ENCODE results near the gene PHF14. TPM values are rescaled to one million over a fixed set of nuclear protein-coding genes. Genes with fewer than 3 reads are reported as not detected.
"Not testable (repeated sequence)": the region's sequence is repeated elsewhere in the genome, so short reads cannot be mapped to it uniquely, and the experiment has no call there.

The PHF14 gene
- total and polyA plus RNA-seq, 2 experiments from 2014 or later: 72.0 to 87.9 TPM

GRCh38 chr7:10928203-10928602, 45.5 kb upstream of the PHF14 start:
- Mint-ChIP-seq H3K4me1 (peaks cover 36% of the 10 kb centered on the region), H3K27me3 (ENCODE audit: insufficient read depth, low read depth, poor library complexity) (peaks cover 11% of the 10 kb centered on the region), H3K36me3 (ENCODE audit: low read depth) (peaks cover 23% of the 10 kb centered on the region; the same call in 2 of the 3 replicates)
- not testable (repeated sequence) for H4K20me1 ChIP-seq (replicated peaks; ENCODE audit: insufficient read depth); H3K79me2 ChIP-seq (replicated peaks; ENCODE audit: insufficient read depth); DNase-seq (ENCODE audit: low spot score); H3K27ac Mint-ChIP-seq; H2AFZ ChIP-seq; H3K4me2 ChIP-seq; H3K4me3 Mint-ChIP-seq; ATAC-seq; H3K36me3 ChIP-seq (ENCODE audit: insufficient read depth); H3K4me3 ChIP-seq; H3K27me3 ChIP-seq (ENCODE audit: insufficient read depth); H3K9me3 Mint-ChIP-seq; H3K27ac ChIP-seq (ENCODE audit: low read depth); H3F3A ChIP-seq (replicated peaks; ENCODE audit: low read depth); H3K9me2 ChIP-seq (ENCODE audit: insufficient read depth)
- TF ChIP-seq CTCF (conservative IDR thresholded peaks at IDR 0.05; ENCODE audit: low read depth in 2 of 2): peak in 1 of 2 experiments; percentile 9; a peak in 1 of 4 replicates
- H3K4me1 ChIP-seq (ENCODE audit: insufficient read depth): peaks cover 18% of the 10 kb centered on the region

- Mint-ChIP-seq H3K36me3 (ENCODE audit: low read depth) (peaks cover 38% of the 10 kb centered on the region), H3K9me3 (no peaks in the 10 kb centered on the region; the same call in 2 of the 3 replicates), H3K27ac (peak overlapping the region; percentile 94), H3K27me3 (ENCODE audit: insufficient read depth, low read depth, poor library complexity) (peaks cover 11% of the 10 kb centered on the region), H3K4me3 (peak overlapping the region; percentile 24; the same call in 1 of the 3 replicates), H3K4me1 (peaks cover 40% of the 10 kb centered on the region)
- H3F3A ChIP-seq (replicated peaks; ENCODE audit: low read depth): no peaks in the 10 kb centered on the region
- ATAC-seq (peak; percentile 56), DNase-seq (ENCODE audit: low spot score) (no peak)
- H3K9me2 ChIP-seq (ENCODE audit: insufficient read depth): no peaks in the 10 kb centered on the region
- H2AFZ ChIP-seq: no peak overlapping the region
- no peaks in the 10 kb centered on the region for H4K20me1 ChIP-seq (replicated peaks; ENCODE audit: insufficient read depth)
- H3K27ac ChIP-seq (ENCODE audit: low read depth): peak overlapping the region; percentile 78
- H3K4me3 ChIP-seq: no peak overlapping the region
- no peaks in the 10 kb centered on the region for H3K27me3 ChIP-seq (ENCODE audit: insufficient read depth)
- H3K4me1 ChIP-seq (ENCODE audit: insufficient read depth): peaks cover 18% of the 10 kb centered on the region
- peaks cover 11% of the 10 kb centered on the region; the same call in 1 of the 2 replicates for H3K36me3 ChIP-seq (ENCODE audit: insufficient read depth)
- no peak overlapping the region for H3K4me2 ChIP-seq
- H3K79me2 ChIP-seq (replicated peaks; ENCODE audit: insufficient read depth): peaks cover 15% of the 10 kb centered on the region; the same call in 1 of the 2 replicates
- TF ChIP-seq, protein P1, sequence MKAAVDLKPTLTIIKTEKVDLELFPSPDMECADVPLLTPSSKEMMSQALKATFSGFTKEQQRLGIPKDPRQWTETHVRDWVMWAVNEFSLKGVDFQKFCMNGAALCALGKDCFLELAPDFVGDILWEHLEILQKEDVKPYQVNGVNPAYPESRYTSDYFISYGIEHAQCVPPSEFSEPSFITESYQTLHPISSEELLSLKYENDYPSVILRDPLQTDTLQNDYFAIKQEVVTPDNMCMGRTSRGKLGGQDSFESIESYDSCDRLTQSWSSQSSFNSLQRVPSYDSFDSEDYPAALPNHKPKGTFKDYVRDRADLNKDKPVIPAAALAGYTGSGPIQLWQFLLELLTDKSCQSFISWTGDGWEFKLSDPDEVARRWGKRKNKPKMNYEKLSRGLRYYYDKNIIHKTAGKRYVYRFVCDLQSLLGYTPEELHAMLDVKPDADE (IDR thresholded peaks at IDR 0.05): no peak
- TF ChIP-seq POLR2AphosphoS5 (IDR thresholded peaks at IDR 0.05; ENCODE audit: low read depth): no peak
- TF ChIP-seq REST (IDR thresholded peaks at IDR 0.05; ENCODE audit: unreplicated experiment): no peak
- no peak for TF ChIP-seq EZH2phosphoT487 (IDR thresholded peaks at IDR 0.05; ENCODE audit: unreplicated experiment)
- TF ChIP-seq ZNF331 (CRISPR knock-in tag; IDR thresholded peaks at IDR 0.05; ENCODE audit: low read depth): no peak
- TF ChIP-seq, protein P2, sequence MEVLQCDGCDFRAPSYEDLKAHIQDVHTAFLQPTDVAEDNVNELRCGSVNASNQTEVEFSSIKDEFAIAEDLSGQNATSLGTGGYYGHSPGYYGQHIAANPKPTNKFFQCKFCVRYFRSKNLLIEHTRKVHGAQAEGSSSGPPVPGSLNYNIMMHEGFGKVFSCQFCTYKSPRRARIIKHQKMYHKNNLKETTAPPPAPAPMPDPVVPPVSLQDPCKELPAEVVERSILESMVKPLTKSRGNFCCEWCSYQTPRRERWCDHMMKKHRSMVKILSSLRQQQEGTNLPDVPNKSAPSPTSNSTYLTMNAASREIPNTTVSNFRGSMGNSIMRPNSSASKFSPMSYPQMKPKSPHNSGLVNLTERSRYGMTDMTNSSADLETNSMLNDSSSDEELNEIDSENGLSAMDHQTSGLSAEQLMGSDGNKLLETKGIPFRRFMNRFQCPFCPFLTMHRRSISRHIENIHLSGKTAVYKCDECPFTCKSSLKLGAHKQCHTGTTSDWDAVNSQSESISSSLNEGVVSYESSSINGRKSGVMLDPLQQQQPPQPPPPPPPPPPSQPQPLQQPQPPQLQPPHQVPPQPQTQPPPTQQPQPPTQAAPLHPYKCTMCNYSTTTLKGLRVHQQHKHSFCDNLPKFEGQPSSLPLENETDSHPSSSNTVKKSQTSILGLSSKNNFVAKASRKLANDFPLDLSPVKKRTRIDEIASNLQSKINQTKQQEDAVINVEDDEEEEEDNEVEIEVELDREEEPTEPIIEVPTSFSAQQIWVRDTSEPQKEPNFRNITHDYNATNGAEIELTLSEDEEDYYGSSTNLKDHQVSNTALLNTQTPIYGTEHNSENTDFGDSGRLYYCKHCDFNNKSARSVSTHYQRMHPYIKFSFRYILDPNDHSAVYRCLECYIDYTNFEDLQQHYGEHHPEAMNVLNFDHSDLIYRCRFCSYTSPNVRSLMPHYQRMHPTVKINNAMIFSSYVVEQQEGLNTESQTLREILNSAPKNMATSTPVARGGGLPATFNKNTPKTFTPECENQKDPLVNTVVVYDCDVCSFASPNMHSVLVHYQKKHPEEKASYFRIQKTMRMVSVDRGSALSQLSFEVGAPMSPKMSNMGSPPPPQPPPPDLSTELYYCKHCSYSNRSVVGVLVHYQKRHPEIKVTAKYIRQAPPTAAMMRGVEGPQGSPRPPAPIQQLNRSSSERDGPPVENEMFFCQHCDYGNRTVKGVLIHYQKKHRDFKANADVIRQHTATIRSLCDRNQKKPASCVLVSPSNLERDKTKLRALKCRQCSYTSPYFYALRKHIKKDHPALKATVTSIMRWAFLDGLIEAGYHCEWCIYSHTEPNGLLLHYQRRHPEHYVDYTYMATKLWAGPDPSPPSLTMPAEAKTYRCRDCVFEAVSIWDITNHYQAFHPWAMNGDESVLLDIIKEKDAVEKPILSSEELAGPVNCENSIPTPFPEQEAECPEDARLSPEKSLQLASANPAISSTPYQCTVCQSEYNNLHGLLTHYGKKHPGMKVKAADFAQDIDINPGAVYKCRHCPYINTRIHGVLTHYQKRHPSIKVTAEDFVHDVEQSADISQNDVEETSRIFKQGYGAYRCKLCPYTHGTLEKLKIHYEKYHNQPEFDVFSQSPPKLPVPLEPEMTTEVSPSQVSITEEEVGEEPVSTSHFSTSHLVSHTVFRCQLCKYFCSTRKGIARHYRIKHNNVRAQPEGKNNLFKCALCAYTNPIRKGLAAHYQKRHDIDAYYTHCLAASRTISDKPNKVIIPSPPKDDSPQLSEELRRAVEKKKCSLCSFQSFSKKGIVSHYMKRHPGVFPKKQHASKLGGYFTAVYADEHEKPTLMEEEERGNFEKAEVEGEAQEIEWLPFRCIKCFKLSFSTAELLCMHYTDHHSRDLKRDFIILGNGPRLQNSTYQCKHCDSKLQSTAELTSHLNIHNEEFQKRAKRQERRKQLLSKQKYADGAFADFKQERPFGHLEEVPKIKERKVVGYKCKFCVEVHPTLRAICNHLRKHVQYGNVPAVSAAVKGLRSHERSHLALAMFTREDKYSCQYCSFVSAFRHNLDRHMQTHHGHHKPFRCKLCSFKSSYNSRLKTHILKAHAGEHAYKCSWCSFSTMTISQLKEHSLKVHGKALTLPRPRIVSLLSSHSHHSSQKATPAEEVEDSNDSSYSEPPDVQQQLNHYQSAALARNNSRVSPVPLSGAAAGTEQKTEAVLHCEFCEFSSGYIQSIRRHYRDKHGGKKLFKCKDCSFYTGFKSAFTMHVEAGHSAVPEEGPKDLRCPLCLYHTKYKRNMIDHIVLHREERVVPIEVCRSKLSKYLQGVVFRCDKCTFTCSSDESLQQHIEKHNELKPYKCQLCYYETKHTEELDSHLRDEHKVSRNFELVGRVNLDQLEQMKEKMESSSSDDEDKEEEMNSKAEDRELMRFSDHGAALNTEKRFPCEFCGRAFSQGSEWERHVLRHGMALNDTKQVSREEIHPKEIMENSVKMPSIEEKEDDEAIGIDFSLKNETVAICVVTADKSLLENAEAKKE (CRISPR knock-in tag; IDR thresholded peaks at IDR 0.05): no peak
- no peak for TF ChIP-seq ZNF114 (CRISPR knock-in tag; IDR thresholded peaks at IDR 0.05)
- TF ChIP-seq STAT1 (IDR thresholded peaks at IDR 0.05; ENCODE audit: unreplicated experiment): no peak
Measured at GRCh38 chr7:10930551-10930950, 43.1 kb upstream of the PHF14 start.
